K562 (cell line): ENCODE data around the gene MYO1H.

ENCODE experiments used
- CBX5 ChIP-seq: IDR thresholded peaks from 2 replicates; pipeline ENCODE4 v1.6.1; 2014; ENCODE audit warnings: low read depth, borderline replicate concordance
- DNMT1 ChIP-seq: fragments of 450-650 bp; IDR thresholded peaks from 2 replicates; pipeline ENCODE4 v1.6.1; 2016; ENCODE audit warnings: antibody characterized with exemption, mild to moderate bottlenecking
- NFIX ChIP-seq: fragments of 250-450 bp; sonication (Bioruptor Pico); IDR thresholded peaks from 2 replicates; pipeline ENCODE4 v1.4.0; 2020; ENCODE audit warnings: low read depth, mild to moderate bottlenecking, moderate library complexity
- NRF1 ChIP-seq, 2 experiments: fragments of 450-650 bp; IDR thresholded peaks in 1 of 2; conservative IDR thresholded peaks in 1 of 2; 2 replicates each; pipeline ENCODE4 v1.6.1; 2014; ENCODE audit warnings: mild to moderate bottlenecking in 2 of 2
- PCBP1 ChIP-seq: fragments of 200-400 bp; formaldehyde crosslinking; IDR thresholded peaks from 2 replicates; pipeline ENCODE4 v1.6.1; 2018; ENCODE audit warnings: mild to moderate bottlenecking, low read depth, low read length; ENCODE audit not compliant: poor library complexity, severe bottlenecking
- RFX5 ChIP-seq: IDR thresholded peaks from 2 replicates; pipeline ENCODE4 v1.6.1; 2011; ENCODE audit warnings: low read depth, mild to moderate bottlenecking, improper control_type of control experiment, low read length
- SIRT6 ChIP-seq: IDR thresholded peaks from one replicate; pipeline ENCODE4 v1.6.1; 2012; ENCODE audit warnings: low read depth, mild to moderate bottlenecking, control low read depth, inconsistent platforms, low read length, moderate library complexity
- SRSF1 ChIP-seq: fragments of 200-400 bp; formaldehyde crosslinking; IDR thresholded peaks from 2 replicates; pipeline ENCODE4 v1.6.1; 2017; ENCODE audit warnings: mild to moderate bottlenecking, low read depth, low read length, moderate library complexity
- TAL1 ChIP-seq: fragments of 450-650 bp; IDR thresholded peaks from 2 replicates; pipeline ENCODE4 v1.6.1; 2016; ENCODE audit warnings: mild to moderate bottlenecking
- ZC3H11A ChIP-seq: IDR thresholded peaks from 2 replicates; pipeline ENCODE4 v1.6.1; 2012; ENCODE audit warnings: low read depth, low read length, improper control_type of control experiment
- ZNF263 ChIP-seq: sonication (generic); formaldehyde crosslinking; IDR thresholded peaks from 2 replicates; pipeline ENCODE4 v1.8.0; 2022; ENCODE audit warnings: mild to moderate bottlenecking, missing genetic modification reagents, borderline replicate concordance

DNA sequence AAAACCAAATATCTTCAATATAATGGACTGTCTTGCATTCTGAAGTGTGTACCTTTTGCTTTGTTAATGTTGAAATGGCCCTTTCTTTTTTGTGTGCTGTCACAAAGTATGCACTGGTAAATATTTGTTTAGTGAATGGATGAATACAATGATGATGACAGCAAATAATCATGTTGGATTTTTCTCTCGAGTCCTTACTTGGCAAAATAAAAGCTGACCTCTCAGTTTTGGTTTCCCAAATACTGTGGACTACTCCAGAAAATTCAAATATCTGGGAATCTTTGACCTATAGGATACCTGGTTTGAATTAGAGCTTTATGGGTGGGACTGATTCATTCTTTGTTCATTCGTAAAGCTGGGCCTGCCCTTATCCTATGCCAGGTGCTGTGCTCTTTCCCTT lies 135.2 kb downstream of the MYO1H start:
- TF ChIP-seq TAL1, result no peak
- no peak for TF ChIP-seq CBX5
- no peak for TF ChIP-seq SIRT6
- no peak for TF ChIP-seq SRSF1
- TF ChIP-seq NFIX (CRISPR knock-in tag), result no peak
- no peak for TF ChIP-seq DNMT1
- no peak for TF ChIP-seq ZNF263
- TF ChIP-seq ZC3H11A, result no peak
- no peak for TF ChIP-seq RFX5
- TF ChIP-seq PCBP1, result no peak
- TF ChIP-seq NRF1 (conservative IDR thresholded peaks at IDR 0.05 in 1 of 2, IDR thresholded peaks at IDR 0.05 in 1 of 2), result no peak
